Measurements from ENCODE around the gene PSPC1.

GRCh38 chr13:19664481-19665230, 118.1 kb downstream of the PSPC1 start:
- TF ChIP-seq EZH2phosphoT487 (conservative IDR thresholded peaks at IDR 0.05; ENCODE audit: low read length) (no peak), CTCF (IDR thresholded peaks at IDR 0.05; ENCODE audit: insufficient read depth, low read length, poor library complexity, severe bottlenecking) (no peak)
